Dedifferentiated amniotic fluid mesenchymal stem cell (primary cell): ENCODE data around the gene LDLRAD4.

Experiments
- DNase-seq: peaks from one replicate; pipeline ENCODE4 v3.0.0-alpha.2; 2016; ENCODE audit errors: extremely low spot score

The LDLRAD4 gene

GRCh38 chr18:13202571-13202970 is 16.0 kb upstream of the LDLRAD4 start:
- no peak for DNase-seq

DNA sequence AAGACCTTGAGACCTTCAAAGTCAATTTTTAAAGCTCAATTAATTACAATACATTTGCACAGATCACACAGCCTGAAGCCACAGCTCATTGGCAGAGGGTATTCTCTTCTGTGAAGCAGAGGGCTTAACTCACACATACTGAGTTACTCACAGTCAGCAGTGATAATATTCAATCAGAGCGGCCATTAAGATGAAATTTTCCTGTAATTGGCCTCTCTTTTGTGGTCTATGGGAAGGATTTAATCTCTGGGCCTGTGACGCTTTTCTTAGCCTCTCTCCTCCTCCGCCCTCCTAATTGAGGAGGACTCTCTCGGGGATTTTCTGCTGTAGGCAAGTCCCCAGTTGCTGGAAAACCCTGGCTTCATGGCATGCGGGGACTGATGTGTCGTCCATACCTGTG is 12.3 kb upstream of the LDLRAD4 start:
- no peak for DNase-seq

DNA sequence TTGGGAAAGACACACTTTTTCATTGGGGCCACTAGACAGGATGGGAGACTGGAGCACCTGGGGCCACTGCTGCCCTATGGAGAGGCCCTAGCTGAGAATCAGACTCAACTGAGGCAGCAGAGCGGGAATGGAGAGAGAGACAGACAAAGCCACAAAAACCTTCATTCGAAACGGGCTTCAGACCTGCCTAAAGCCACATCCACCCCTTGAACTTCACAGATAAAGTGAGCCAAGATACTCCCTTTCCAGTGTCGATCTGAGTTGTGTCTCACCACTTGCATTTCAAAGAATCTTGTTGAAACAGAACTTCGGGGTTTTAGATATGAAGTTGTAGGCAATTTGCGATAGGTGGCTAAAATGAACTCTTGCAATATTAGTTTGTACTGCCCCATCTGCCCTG is 11.3 kb upstream of the LDLRAD4 start:
- no peak for DNase-seq

- no peak for DNase-seq
Observed at GRCh38 chr18:13211534-13211933, 7.0 kb upstream of the LDLRAD4 start.

DNA sequence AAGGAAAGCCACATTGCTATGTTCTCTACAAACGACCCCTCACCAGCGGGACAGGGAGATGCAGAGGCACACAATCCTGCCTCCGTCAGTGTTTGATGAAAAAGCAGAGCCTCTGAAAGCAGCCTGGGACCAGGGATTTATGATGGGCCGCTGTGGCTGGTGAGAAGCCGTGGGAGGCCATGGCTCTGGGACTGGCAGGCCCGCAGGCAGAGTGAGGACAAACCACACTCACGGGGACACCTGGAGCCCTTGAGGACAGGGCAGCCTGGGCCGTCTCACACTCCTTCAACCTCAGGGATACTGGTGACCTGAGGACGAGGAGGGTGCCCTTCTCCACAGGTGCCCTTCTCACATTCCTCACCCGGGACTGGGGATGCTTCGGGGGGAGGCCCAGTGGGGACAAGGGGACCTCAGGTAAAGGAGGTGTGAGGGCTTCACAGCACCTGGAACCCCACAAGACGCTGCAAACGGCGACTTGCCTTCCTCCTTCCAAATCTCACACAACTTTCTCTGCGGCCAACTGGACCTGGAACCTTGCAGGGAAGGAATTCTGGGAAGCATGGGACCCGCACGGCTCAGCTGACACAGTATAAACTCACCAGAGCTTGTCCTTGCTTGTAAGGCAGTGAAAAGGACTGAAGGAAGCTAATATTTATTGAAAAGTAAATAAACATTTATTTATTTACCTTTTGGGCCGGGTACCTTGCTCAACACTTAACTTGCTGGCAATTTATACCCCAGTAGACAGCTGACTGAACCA is 5.3 kb upstream of the LDLRAD4 start:
- no peak for DNase-seq

DNA sequence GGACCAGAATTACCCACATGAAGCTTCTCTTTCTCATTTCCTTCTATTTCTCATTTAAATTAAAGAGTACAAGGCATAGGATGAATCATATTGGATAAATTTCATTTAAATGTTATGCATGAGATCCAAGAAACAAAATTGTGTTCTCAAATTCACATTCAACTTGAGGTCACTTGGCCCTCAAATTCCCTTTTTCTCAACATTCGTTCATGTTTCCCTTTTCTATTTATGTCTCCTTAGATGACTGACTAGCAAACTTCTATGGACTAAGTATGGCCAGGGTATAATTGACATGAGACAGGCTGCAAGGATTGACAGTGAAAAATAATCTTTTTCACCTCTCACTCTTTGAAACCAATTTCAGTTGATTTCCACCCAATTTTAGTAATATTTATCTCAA is 4.0 kb upstream of the LDLRAD4 start:
- DNase-seq = no peak

- peak; percentile 62 for DNase-seq
Observed at GRCh38 chr18:13216092-13216582, 2.4 kb upstream of the LDLRAD4 start.

DNA sequence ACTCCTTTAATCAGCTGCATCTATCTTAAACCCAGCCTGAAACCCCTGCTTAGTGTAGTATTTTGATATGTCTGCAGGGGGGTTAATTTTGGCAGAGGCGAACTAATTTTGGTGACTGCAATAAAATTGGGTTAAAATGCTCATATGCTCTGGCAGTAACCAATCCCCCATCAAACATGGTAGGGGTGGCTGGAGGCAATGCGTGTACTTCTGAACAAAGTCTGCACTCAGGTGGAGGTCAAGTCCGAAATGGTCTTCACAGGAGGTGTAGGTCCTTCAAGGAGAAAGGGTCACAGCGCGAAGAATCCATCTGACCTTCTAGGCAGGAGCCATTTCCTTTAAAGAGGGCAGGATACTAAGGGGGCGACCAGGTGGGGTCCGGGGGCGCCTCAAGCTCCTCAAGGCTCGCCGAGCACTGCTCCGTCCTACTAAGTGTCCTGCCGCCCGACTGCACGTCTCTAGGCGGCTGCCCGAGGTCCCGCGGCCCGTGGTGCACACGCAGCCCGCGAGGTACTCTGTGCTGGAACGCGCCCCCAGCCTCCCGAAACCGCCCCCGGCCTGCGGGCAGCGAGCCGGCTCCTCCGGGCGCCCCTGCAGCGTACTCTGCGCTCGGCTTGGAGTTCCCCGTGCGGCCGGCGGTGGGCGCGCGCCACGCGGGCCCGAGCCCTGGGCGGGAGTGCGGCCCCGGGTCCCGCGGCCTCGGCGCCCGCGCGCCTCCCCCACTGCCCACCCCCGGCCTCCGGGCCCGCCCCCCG is 1.7 kb upstream of the LDLRAD4 start:
- no peak for DNase-seq

DNA sequence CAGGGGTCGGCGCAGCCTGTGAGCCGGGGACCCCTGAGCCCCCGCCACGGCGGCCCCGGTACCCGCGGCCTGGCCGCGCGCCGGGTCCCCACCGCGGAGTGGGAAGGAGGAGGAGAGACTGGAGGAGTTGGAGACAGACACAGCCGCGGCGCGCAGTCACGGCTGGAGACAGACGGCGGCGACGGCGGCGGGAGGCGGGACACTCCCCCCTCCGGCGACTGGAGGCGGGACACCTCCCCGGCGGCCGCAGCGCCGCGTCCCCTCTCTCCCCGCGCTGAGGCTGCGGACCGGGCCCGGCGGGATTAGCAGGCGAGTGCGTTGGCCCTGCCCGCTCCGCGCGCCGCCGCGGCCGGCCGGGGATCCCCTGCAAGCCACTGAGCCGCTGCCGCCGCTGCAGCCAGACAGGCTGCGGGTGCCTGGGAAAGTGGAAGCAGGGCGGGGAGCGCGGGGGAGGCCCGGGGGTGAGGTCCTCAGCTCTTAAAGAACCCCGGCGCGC is 1.0 kb upstream of the LDLRAD4 start:
- DNase-seq = no peak

DNA sequence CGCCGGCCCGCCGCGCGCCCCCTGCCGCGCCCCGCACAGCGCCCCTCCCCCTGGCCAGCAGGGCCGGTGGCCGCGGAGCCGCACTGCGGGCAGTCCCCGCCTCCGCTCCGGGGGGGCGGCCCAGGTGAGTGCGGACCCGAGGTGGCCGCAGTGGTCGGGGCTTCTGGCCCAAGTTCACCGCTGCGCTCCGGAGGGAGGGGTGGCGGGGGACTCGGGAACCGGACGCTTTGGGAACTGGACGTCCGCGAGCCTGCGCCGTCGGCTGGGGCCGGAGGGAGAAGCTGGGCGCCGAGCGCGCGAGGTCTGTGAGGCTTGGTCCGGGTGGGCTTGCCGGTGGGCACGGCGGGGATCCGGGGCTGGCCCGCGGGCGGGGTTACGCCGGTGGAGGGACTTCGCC is 591 bp upstream of the LDLRAD4 start:
- no peak for DNase-seq

GRCh38 chr18:13218997-13219396 is 437 bp downstream of the LDLRAD4 start:
- no peak for DNase-seq

DNA sequence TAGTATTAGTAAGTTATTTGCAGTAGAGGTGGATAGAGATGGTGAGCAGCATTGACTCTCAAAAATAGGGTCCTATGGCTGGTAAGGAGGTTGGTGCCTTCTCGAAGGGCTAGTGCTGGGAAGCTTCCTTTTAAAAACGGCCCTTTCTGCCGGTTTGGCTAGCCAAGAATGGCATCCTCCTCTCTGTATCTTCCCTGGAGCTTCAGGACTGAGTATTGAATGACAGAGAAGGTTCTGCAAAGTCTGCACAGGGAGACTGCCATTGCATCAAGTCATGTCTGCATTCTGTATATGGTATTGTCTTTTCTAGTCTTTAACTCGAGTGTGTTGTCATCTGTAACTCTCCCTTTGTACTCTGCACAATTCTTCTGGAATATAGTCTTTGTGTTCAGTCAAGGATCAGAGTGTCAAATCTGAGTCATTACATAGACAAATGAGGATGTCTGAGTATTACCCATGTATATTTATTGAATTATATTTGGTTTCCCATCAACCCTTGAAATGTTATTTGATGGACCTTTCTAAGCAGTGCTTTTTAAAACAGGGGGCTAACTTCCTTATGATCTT is 1.1 kb downstream of the LDLRAD4 start:
- no peak for DNase-seq

DNA sequence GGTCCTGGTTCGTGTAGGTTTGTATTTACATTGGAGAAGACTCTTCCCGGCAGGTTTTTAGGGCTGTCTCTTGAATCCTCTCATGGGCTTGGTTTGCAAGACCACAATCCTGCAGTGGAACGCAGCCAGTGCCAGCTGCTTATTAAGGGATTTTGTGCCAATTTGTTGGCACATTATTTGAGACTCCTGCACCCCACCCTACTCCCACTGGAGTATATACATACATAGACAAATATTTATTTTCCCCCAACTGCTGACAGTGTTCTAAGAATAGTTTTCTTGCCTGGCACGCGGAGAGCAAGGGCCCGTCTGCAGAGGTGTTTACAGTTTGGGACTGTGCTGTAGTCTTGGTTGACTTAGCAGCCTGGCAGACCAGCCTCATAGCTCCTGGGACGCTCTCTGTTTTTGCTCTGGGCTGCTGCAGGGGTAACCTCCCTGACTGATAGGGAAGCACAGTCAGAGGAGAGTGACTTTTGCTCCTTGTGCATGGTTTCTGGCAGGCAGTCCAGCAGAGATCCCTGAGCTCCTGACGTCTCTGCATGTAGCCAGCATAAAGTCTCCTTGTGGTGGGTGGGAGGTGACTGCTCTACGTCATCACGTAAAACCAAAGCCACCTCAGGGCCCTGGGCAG is 1.9 kb downstream of the LDLRAD4 start:
- no peak for DNase-seq

DNA sequence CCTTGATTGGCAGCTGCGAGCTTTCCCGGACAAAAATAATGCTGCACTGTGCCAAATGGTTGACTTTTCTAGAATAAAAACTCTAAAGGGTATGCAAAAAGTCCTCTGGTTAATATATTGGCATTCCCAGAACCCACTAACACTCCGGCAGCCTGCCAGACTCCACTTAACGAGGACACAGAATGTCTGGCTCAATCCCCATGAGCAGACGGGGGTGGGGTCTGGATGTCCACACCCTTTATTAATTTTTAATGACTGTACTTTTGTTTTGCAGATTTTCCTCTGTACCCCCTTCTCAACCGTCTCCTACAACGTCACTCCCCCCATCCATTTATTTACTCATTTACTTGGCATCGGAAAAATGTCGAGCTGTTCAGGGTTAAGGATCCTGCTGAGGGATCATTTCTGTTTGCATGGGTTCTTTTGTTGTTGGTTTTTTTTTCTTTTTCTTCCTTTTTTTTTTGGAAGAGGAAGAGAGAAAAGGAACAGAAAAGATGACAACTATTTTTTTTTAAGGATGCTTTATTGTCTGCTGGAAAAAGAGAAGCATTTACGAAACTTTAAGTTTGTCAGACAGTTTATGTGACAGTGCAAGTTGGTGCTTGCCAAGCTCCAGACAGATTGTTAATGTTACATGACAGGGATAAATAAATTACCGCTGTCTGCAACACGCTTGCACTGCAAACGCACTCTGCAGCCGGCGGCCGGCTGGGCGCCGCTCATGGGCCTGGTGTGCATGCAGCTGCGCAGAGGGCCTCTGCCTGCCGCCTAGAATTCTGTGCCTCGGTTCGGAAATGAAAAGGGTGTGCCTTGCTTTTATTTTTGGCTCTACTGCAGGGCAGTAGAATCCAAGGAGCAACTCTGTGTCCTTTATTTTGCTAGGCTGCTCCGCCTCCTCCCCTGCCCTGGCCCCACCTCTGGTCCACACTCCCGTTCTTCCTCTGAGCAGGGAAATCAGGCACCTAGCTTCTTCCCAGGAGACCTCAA is 3.6 kb downstream of the LDLRAD4 start:
- no peak for DNase-seq

DNA sequence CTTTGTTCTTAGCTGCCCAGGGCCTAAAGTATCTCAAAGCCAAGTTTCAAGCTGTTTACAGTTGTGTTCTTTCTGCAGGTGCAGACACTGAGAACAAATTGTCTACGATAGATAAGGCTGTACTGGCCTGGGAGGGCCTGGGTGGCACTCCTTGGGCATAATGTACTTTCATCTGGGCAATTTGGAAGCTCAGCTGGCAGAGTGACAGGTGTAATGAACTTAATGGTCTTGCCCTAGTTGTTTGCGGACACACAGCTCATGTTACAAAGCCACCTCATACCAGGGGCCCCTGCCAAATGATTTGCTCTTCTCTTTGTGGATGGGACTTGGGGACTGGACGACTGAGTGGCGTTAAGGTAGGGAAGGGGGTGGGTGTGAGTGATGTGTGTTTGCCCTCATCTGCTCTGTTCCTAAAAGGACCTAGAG is 4.3 kb downstream of the LDLRAD4 start:
- no peak for DNase-seq

GRCh38 chr18:13223311-13224143 is 5.0 kb downstream of the LDLRAD4 start:
- no peak for DNase-seq

DNA sequence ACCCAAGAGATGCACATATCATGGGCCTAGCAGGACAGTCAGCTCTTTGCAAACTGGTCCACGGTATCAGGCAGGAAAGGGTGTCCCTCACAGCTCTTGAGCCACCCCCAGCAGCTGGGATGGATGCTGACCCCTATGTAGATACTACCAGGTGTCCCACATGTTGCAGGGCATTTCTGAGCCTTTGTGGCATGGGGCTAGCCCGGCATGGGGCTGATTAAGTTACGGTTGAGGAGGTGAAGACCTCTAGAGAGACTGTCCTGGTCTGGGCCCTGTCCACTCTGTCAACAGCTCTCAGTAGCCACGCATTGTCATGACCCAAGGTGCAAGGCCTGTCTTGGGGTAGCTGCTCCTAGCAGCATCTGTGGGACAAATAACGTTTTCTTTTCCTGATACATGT is 6.7 kb downstream of the LDLRAD4 start:
- no peak for DNase-seq

- no peak for DNase-seq
Observed at GRCh38 chr18:13226533-13227144, 8.1 kb downstream of the LDLRAD4 start.

DNA sequence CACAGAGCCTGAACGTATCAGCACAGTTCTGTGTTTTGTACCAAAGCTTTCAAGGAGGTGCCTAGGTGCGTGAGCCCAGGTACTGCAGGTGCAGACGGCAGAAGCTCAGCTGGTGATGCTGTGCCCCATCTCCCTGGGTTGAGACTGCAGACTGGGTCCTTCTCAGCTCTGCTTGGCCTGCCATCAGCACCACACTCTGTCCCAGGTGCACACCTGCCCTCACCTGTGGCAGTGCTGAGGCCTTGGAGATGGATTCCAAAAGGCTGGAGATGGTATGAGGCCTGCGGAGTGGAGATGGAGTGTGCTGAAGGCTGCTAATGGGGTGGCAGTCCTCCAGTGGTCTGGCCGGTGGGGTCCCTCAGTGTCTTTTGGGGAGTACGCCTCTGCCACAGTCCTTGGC is 9.3 kb downstream of the LDLRAD4 start:
- DNase-seq = no peak
